Activated T-helper 9 cell treated with anti-CD3 and anti-CD28 coated beads, Interleukin-2, amount 50 U/mL, for 16 hours (primary cell): ENCODE data around the gene LRRC27.
A peak's percentile ranks its signal among the peaks of the same experiment; 100 is the strongest.
"Not testable (repeated sequence)": the region's sequence is repeated elsewhere in the genome, so short reads cannot be mapped to it uniquely, and the experiment has no call there.

ENCODE experiments used
- DNase-seq: peaks from one replicate; pipeline ENCODE4 v3.0.0-alpha.2; 2020; ENCODE audit warnings: low read depth

LRRC27 gene

GRCh38 chr10:132337854-132338253, 5.9 kb downstream of the LRRC27 start:
- DNase-seq: not testable (repeated sequence)

GRCh38 chr10:132338876-132339275, 6.9 kb downstream of the LRRC27 start:
- DNase-seq: no peak

GRCh38 chr10:132339276-132339675, 7.3 kb downstream of the LRRC27 start:
- DNase-seq: no peak

DNA sequence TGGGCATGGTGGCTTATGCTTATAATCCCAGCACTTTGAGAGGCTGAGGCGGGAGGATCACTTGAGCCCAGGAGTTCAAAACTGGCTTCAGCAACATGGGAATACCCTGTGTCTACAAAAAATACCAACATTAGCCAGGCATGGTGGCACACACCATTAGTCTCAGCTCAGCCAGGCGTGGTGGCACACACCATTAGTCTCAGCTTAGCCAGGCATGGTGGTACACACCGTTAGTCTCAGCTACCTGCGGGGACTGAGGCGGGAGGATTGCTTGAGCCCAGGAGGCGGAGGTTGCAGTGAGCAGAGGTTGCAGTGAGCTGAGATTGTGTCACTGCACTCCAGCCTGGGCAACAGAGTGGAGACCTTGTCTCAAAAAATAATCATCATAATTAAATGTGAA, 9.0 kb downstream of the LRRC27 start:
- no peak for DNase-seq

DNA sequence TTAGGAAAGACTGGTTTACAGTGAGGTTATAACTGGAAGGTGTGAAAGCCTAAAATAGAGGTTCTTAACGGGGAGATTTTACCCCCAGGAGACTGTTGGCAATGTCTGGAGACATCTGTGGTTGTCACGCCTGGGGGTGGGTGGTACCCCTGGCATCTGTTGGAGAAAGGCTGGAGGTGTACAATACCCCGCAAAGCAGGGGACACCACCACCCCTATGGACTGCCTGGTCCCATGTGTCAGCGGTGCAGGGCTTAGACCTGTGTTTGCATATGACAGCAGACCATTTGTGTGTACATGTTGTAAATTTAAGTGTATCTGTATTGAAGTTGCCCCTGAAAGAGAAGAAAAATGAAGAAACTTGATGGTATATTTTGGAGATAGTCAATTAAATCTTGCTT, 9.8 kb downstream of the LRRC27 start:
- DNase-seq: no peak

GRCh38 chr10:132342553-132342952, 10.6 kb downstream of the LRRC27 start:
- DNase-seq: no peak

DNA sequence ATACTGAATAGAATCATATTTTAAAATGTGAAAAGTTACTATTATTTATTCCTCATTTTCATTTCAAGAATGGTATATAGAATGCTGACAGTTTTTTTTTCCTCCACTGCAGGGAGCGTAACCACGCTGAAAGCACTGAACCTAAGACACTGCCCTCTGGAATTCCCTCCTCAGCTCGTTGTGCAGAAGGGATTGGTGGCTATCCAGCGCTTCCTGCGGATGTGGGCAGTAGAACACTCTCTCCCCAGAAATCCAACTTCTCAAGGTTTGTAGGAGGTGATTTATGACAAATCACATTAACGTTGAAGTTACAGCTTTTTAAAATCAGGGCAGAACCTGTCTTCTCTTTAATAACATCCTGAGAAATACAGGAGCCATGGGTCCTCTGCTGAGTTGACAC, 12.4 kb downstream of the LRRC27 start:
- DNase-seq: no peak

DNA sequence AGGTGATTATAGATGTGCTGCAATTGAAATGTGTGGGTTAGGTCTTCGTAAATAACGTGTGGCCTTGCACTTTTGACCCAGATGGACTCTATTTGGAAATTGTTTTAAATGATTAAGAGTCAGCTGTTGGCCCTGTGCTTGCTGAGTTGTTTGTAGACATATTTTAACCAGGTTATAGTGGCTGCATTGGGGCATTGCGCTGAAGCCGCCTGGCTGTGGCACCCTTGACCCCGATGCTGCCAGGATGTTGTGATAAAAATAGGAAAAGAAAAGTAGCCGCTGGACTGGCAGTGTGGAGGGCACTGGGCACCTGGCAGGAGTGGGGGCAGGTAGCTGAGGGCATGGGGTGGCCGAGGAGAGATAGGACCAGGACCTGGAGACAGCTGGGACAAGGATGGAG, 13.4 kb downstream of the LRRC27 start:
- no peak for DNase-seq

GRCh38 chr10:132346806-132347205, 14.8 kb downstream of the LRRC27 start:
- no peak for DNase-seq

DNA sequence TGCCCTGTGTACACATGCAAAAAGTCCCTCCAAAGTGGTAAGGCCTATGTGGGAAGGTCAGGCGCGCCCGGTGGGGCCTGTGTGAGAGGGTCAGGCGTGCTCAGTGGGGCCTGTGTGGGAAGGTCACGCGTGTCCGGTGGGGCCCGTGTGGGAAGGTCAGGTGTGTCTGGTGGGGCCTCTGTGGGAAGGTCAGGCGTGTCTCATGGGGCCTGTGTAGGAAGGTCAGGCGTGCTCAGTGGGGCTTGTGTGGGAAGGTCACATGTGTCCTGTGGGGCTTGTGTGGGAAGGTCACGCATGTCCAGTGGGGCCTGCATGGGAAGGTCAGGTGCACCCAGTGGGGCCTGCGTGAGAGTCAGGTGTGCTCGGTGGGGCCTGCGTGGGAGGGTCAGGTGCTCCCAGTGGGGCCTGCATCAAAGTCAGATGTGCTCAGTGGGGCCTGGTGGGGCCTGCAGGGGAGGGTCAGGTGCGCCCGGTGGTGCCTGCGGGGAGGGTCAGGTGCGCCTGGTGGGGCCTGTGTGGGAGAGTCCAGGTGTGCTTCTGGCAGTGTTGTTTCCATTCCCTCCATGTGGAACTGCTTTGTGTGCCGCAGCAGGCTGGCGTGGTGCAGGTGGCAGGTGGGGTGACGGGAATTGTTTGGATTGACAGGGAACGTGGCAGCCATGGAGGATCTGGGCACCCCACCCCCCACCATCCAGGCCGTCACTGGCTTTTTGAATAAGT, 15.4 kb downstream of the LRRC27 start:
- no peak for DNase-seq

- no peak for DNase-seq
Measured at GRCh38 chr10:132347931-132348267, 15.9 kb downstream of the LRRC27 start.

GRCh38 chr10:132349766-132350165, 17.8 kb downstream of the LRRC27 start:
- DNase-seq: no peak

DNA sequence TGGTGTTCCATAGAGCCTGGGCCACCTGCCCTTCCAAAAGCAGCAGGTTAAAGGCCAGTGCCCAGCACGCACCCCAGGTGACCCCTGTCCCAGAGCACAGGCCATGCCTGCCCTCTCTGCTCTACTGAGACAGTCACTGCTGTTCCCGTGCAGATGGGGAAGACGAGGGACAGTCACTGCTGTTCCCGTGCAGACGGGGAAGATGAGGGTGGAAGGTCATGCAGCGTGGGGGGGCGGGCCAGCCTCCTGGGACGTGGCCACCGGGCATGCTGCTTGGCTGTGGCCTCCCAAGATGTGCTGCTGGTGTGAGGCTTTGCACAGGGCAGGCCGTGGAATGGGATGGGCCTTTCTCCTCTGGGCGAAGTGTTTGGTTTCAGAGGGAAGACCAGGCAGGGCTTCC, 18.4 kb downstream of the LRRC27 start:
- DNase-seq: no peak

DNA sequence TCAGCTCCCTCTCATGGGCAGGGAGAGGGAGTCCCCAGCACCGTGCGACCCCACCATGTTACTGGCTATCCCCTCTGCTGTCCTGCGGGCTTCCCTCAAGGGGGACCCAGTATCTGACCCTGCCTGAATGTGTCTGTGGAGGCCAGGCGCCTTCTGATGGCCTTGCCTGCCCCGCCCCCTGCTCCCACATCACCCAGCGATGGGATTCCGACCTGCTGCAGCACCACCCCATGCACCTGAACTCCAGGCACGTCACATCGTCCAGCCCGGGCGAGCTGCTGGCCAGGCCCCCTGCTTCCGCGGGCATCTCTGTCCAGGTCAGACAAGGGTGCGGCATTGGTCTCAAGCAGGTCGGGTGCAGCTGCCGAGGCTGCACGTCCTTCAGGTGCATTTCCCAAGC, 19.0 kb downstream of the LRRC27 start:
- DNase-seq: no peak

- DNase-seq: no peak
Measured at GRCh38 chr10:132351611-132352010, 19.6 kb downstream of the LRRC27 start.

- DNase-seq: peak; percentile 62
Measured at GRCh38 chr10:132352462-132353308, 20.7 kb downstream of the LRRC27 start.

DNA sequence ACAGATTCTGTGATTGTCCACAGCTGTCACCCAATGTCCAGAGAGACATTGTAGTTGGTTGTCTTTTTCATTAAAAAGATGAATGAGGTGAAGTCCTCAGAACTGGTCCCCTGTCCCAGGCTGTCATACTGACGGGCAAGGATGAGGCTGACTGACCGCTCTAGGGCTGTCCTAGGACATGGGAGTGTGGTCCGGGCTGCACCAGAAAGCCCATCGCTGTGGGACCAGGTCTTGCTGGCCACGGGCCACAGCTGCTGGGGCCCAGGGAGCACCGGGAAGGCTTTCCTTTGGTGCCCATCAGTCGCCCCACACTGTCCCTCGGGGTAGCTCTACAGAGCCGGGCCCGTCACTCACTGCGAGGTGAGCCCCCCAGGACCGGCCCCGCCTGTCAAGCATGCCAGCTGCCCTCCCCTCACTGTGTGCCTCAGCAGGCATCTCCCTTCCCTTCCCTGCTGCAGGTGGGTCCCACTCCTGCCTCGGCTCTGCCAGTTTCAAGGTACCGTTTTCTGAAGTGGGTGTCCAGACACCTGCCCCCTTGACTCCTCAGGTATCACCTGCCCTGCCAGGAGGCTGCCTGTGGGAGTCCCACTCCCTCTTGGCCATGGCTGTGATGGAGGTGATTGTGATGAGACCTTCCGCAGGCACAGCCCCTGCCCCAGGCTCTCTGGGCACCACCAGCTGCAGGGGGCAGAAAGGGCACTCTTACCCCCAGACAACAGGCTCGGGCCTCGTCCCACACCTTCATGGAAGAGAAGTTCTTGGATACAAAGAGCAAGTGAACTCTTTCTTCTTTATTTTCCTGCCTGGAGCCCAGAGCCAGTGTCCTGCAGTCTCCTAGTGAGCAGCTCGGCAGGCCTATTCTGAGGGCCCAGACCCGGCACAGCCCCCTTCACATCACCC, 21.7 kb downstream of the LRRC27 start:
- DNase-seq: no peak

- DNase-seq: no peak
Measured at GRCh38 chr10:132354356-132355094, 22.5 kb downstream of the LRRC27 start.

DNA sequence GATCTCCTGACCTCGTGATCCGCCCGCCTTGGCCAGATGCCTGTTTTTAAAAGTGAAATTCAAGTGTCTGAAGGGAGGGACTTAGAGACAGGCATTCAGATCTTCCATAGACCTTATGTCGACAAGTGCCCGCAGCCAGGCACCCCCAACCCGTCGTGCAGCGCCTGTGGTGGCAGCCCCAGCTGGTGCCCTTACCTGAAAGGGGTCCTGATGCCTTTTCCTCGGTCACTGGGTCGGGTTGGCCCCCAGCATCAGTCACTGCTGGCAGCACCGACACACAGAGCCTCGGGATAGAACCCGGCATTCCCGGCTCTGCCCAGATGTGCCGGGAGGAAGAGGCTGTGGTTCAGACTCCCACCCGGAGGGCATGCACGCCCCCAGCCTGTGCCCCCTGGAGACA, 23.3 kb downstream of the LRRC27 start:
- DNase-seq: no peak

- no peak for DNase-seq
Measured at GRCh38 chr10:132355754-132356153, 23.8 kb downstream of the LRRC27 start.

- DNase-seq: no peak
Measured at GRCh38 chr10:132356621-132357195, 24.7 kb downstream of the LRRC27 start.
